Neuronal stem cell (in vitro differentiated cells): ENCODE measurements around the gene FOXL2NB.

Experiments used
- DNase-seq: peaks from one replicate; pipeline ENCODE4 v3.0.0-alpha.2; 2013; ENCODE audit warnings: low spot score
- H2AFZ ChIP-seq: one replicate; pipeline ENCODE4 v1.6.1; 2013; ENCODE audit warnings: mild to moderate bottlenecking, low read length, inconsistent platforms
- H2AK5ac ChIP-seq: 2 replicates; pipeline ENCODE4 v1.6.1; 2013; ENCODE audit warnings: low read depth, mild to moderate bottlenecking, inconsistent platforms, low read length, moderate library complexity, mixed read lengths
- H2BK120ac ChIP-seq: 2 replicates; pipeline ENCODE4 v1.6.1; 2013; ENCODE audit warnings: low read depth, mild to moderate bottlenecking, inconsistent platforms, low read length, moderate library complexity, mixed read lengths
- H2BK12ac ChIP-seq: one replicate; pipeline ENCODE4 v1.6.1; 2013; ENCODE audit warnings: low read length, inconsistent platforms
- H2BK15ac ChIP-seq: 2 replicates; pipeline ENCODE4 v1.6.1; 2013; ENCODE audit warnings: mild to moderate bottlenecking, low read length, inconsistent platforms, mixed read lengths
- H2BK5ac ChIP-seq: one replicate; pipeline ENCODE4 v1.6.1; 2013; ENCODE audit warnings: inconsistent platforms, mild to moderate bottlenecking, low read length, moderate library complexity
- H3K14ac ChIP-seq: one replicate; pipeline ENCODE4 v1.6.1; 2013; ENCODE audit warnings: low read length, inconsistent platforms
- H3K18ac ChIP-seq: 2 replicates; pipeline ENCODE4 v1.6.1; 2013; ENCODE audit warnings: low read length, inconsistent platforms
- H3K23ac ChIP-seq: 2 replicates; pipeline ENCODE4 v1.6.1; 2013; ENCODE audit warnings: low read depth, mild to moderate bottlenecking, mixed read lengths, low read length, inconsistent platforms; ENCODE audit not compliant: poor library complexity
- H3K27ac ChIP-seq: replicated peaks from 3 replicates; pipeline ENCODE4 v1.5.1; 2013; ENCODE audit warnings: low read length, inconsistent platforms
- H3K27me3 ChIP-seq, 3 experiments: 2 replicates each; pipeline ENCODE4 v1.6.1; 2013; ENCODE audit warnings: low read length in 3 of 3, mild to moderate bottlenecking in 2 of 3, inconsistent platforms in 1 of 3, low read depth in 1 of 3, mixed read lengths in 1 of 3, moderate library complexity in 1 of 3; ENCODE audit not compliant: control insufficient read depth in 3 of 3, insufficient read depth in 3 of 3
- H3K36me3 ChIP-seq, 2 donors: replicated peaks in 1 of 2; 2 replicates each; pipeline ENCODE4 v1.6.1; 2013; ENCODE audit warnings: low read length in 2 of 2; ENCODE audit not compliant: control insufficient read depth in 2 of 2, insufficient read depth in 2 of 2
- H3K4ac ChIP-seq: 2 replicates; pipeline ENCODE4 v1.6.1; 2013; ENCODE audit warnings: inconsistent platforms, mild to moderate bottlenecking, low read length, moderate library complexity
- H3K4me1 ChIP-seq, 2 donors: 1 replicate in 1 of 2; 2 replicates in 1 of 2; pipeline ENCODE4 v1.6.1; 2013; ENCODE audit warnings: low read length in 2 of 2, low read depth in 1 of 2; ENCODE audit not compliant: control insufficient read depth in 2 of 2, insufficient read depth in 1 of 2
- H3K4me2 ChIP-seq: one replicate; pipeline ENCODE4 v1.6.1; 2013; ENCODE audit warnings: mild to moderate bottlenecking, low read length, inconsistent platforms; ENCODE audit not compliant: insufficient read depth, poor library complexity, severe bottlenecking
- H3K4me3 ChIP-seq, 2 donors: 2 replicates each; pipeline ENCODE4 v1.5.1; 2013; ENCODE audit warnings: low read length in 2 of 2, mild to moderate bottlenecking in 2 of 2, inconsistent platforms in 1 of 2, moderate library complexity in 1 of 2
- H3K79me1 ChIP-seq: one replicate; pipeline ENCODE4 v1.6.1; 2013; ENCODE audit warnings: low read depth, mild to moderate bottlenecking, inconsistent platforms, low read length, moderate library complexity
- H3K9ac ChIP-seq: one replicate; pipeline ENCODE4 v1.6.1; 2013; ENCODE audit warnings: mild to moderate bottlenecking, low read depth, low read length, inconsistent platforms; ENCODE audit not compliant: poor library complexity
- H3K9me3 ChIP-seq, 2 donors: replicated peaks in 1 of 2; 2 replicates each; pipeline versions ENCODE3 to v1.6.1; 2013; ENCODE audit warnings: low read length in 2 of 2, mild to moderate bottlenecking in 2 of 2, inconsistent platforms in 1 of 2, low read depth in 1 of 2, mixed read lengths in 1 of 2, moderate library complexity in 1 of 2; ENCODE audit not compliant: control insufficient read depth in 2 of 2, insufficient read depth in 1 of 2
- H4K8ac ChIP-seq: one replicate; pipeline ENCODE4 v1.6.1; 2013; ENCODE audit warnings: low read depth, mild to moderate bottlenecking, inconsistent platforms, low read length, moderate library complexity
- H4K91ac ChIP-seq: one replicate; pipeline ENCODE4 v1.6.1; 2013; ENCODE audit warnings: low read length, low read depth, mild to moderate bottlenecking, inconsistent platforms; ENCODE audit not compliant: poor library complexity
- WGBS, 2 donors: extraction: QIAGEN DNeasy Blood & Tissue Kit; methylation state at CpG; one replicate each; pipeline ENCODE4 v1.1.7; 2013; ENCODE audit warnings: missing lambda C conversion rate in 2 of 2, mixed read lengths in 1 of 2; ENCODE audit not compliant: insufficient read length in 2 of 2, insufficient replicate concordance in 1 of 2; ENCODE audit errors: extremely low coverage in 2 of 2; 5-methylcytosine and 5-hydroxymethylcytosine counted together

Gene FOXL2NB

DNA sequence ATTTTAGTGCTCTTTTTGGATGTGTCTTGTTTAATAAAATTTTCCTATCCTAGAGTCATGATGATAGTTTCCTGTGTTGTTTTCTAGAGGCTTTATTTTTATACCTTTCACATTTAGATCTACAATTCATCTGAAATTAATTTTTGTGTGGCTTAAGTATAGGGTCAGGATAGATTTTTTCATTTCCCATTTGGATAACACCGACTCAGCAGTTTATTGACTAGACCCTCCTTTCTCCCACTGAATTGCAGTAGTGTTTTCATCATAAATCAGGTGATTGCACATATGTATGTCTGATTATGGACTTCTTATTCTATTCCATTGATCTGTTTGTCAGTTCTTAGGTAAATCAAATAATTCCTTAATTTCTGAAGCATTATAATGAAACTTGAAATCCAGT, 48.7 kb downstream of the FOXL2NB start:
- no peak overlapping the region for H2BK12ac ChIP-seq
- no peak overlapping the region for H2BK15ac ChIP-seq
- H2AK5ac ChIP-seq, result no peak overlapping the region
- DNase-seq, result no peak
- no peak overlapping the region for H4K8ac ChIP-seq
- no peaks in the 10 kb centered on the region for H3K27me3 ChIP-seq
- no peak overlapping the region for H3K4ac ChIP-seq
- H3K4me3 ChIP-seq, result no peak overlapping the region
- no peak overlapping the region for H4K91ac ChIP-seq
- H3K14ac ChIP-seq, result no peak overlapping the region
- H3K9me3 ChIP-seq, result no peaks in the 10 kb centered on the region
- H3K18ac ChIP-seq, result no peak overlapping the region
- H3K36me3 ChIP-seq, result no peaks in the 10 kb centered on the region
- WGBS, 2 donors, result no CpG with 5 or more reads among the region's 1 CpG
- no peak overlapping the region for H2AFZ ChIP-seq
- H3K4me1 ChIP-seq, result no peaks in the 10 kb centered on the region
- H3K27ac ChIP-seq, result no peak overlapping the region
- H3K23ac ChIP-seq, result no peak overlapping the region
- no peak overlapping the region for H3K9ac ChIP-seq
- no peak overlapping the region for H3K4me2 ChIP-seq
- no peak overlapping the region for H2BK120ac ChIP-seq
- H2BK5ac ChIP-seq, result no peak overlapping the region
- no peaks in the 10 kb centered on the region for H3K79me1 ChIP-seq
